ENCODE data around the gene DNASE1.

DNASE1 gene

DNA sequence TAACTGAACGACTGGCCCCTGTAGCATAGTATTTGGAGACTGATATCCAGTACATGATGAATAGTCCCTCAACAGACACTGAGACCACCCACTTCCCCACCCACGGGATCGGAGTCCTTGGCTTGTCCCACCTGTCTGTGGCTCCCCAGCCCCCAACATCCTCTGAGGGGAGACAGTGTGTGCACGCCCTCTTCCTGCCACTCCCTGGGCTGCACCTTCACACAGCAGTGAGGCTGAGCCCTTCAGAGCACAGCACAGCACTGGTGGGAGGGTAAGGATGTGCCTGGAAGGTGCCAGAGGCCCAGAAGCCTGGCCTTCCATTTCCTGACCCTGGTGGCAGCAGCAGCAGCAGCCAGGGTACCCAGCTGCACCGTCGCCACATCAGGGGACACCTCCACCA, 11.0 kb downstream of the DNASE1 start:
- DNase-seq, result peak; percentile 53

DNA sequence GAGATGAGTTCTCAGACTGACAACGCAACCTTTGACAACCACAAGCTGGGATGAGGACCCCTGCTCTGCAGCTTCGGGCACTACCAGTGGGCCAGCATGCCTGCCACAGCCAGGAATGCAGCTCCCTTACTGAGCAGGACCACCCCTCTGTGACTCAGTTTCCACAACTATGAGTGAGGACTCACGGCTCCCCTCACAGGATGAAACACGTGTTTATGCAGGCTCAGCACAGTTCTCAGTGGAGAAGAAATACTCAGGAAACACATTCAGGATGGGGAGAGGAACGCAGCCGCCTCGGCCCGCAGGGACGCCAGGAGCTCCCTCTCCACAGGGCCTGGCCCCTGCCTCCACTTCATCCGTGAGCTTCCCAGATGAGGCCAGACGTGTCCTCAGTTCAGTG, 14.1 kb downstream of the DNASE1 start:
- DNase-seq, result no peak

DNA sequence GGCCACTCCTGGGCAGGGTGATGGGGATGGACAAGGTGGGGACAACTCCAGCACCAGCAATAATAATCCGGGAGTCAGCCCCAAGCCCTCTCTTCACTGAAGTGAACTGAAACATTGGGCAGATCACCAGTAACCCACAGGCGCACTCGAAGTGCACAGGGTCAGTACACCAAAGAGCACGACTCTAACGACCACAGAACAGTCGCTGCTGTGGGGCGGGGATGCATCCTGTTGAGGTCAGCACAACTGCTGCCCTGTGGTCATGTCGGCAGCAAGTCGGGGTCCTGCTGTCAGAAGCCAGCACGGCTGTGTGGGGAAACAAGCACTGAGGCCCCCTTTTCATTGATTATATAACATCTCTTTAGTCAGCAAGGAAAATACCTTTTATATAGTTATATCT, 14.6 kb downstream of the DNASE1 start:
- DNase-seq, result no peak

DNA sequence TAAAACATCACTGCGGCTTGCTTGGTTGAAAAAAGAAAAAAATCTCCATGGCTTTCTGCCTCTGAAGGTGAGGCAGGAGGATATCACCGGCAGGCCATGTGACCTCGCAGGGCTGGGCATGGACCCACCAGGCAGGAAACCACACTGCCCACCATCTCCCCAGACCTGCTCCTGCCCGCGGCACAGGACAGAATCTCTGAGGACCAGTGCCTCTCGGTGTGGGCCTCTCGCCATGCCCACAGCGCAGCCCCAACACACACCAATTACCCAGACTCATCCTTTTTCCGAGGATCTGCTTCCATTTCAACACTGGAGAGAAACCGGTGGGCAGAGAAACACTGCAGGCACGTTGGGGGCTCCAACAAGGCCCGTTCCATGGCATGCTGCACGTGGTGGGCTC, 16.2 kb downstream of the DNASE1 start:
- no peak for DNase-seq

DNA sequence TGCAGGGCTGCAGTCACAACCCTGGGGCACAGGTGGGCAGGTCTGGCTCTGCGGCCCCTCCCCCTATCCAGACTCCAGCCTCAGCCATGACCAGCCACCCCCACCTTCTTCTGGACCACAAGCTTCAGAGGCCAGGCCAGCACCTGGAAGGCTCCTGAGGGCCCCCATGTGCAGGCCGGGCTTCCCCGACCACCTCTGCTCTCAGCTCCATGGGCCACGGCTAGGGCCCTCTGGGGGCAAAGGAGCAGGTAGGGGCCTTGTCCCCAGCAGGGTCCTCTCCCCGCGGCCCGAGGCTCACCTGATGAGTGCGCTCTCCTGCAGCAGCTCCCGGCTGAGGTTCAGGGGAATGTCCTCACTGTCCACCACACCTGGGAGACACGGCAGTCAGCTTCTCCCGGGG, 16.9 kb downstream of the DNASE1 start:
- DNase-seq, result no peak

DNA sequence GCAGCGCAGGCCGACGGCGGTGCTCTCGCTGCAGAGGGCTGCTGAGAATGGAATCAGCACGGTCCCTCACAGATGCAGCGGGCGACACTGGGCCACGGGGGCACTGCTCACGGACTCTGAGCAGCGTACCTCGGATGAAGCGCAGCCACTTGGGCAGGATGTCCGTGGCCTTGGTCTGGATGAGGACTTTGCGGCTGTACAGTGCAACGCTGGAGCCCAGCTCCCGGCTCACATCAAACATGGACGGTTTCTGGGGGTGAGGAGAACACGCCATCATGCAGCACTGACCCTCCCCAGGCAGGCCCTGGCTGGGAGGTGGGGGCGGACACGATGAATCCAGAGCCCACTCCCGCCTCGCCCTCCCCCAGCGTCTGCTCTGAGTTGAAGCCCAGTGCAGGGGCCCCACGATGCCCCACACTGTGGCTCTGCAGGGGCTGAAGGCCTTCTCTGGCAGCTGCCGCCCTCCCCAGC, 18.1 kb downstream of the DNASE1 start:
- DNase-seq, result no peak

DNA sequence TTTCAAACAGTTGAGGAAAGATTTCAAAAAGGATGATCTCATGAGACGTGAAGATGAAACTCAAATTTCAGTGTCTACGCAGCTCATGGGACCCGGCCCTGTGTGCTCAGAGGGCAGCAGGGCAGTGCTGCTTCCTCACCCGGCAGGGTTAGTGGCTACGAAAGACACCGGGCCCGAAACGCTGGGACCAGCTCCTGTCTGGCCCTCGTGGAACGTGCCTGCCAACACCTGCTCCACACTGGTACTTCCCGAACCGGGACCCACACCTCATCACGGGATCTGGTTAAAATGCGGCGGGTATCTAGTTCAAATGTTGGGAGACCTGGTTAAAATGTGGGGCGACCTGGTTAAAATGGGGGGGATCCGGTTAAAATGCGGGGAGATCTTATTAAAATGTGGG, 18.7 kb downstream of the DNASE1 start:
- no peak for DNase-seq

DNA sequence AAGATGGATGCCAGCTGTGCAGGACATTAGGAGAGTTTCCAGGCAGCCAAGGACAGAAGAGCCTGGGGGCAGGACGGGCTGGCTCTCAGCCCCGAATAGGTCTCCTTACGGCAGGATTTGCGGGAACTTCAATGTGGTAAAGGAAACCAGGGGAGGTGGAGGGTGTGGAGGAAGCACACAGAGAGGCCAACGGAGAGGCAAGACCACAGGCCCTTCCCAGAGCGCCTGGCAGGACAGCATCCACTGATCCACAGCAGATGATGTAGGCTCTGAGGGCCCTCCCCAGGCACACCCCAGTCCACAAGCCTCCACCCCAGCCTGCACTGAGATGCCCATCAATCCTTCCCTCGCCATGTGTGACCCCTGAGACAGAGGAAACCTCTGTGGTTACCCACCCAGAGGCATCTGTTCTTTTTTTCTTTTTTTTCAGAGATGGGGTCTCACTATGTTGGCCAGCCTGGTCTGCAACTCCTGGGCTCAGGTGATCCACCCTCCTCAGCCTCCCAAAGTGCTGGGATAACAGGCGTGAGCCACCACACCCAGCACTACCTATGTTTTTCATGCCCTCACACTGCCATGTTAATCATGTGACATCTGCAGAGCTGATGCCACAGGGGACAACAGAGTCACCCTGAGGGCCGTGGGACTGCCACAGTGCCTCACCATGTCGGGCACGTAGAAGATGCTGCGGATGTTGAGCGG, 19.3 kb downstream of the DNASE1 start:
- no peak for DNase-seq

DNA sequence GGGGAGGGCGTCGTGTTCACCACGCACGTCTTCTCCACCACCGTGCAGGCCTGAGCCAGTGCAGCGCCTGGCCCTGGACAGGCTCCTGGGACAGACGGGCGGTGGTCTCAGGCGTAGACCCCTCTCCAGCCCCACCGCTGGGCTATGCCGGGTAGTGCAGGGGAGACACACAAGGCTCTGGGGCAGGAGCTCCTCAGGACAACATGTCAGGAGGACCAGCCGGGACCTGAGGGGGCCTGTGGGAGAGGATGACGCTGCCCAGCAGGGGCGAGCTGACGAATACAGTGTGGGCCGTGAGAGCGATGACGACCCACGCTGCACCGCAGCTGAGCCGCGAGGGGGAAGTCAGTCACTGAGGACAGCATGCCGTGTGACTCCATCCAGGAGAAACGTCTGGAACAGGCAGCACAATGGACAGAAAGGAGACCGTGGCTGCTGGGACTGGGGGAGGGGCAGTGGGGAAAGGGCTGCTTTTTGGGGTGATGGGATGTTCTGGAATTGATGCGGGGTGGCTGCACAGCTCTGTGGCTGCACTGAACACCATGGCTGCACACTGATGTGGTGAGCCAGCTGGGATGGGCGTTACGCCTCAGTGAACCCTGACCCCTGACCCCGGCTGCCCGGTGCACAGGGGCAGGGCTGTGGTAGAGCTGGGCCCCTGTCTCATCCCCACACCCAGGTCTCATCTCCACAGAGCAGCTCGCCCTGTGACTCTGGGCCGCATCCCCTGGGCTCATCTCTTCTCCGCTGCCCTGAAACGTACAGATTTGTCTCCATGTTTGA, 20.2 kb downstream of the DNASE1 start:
- no peak for DNase-seq

DNA sequence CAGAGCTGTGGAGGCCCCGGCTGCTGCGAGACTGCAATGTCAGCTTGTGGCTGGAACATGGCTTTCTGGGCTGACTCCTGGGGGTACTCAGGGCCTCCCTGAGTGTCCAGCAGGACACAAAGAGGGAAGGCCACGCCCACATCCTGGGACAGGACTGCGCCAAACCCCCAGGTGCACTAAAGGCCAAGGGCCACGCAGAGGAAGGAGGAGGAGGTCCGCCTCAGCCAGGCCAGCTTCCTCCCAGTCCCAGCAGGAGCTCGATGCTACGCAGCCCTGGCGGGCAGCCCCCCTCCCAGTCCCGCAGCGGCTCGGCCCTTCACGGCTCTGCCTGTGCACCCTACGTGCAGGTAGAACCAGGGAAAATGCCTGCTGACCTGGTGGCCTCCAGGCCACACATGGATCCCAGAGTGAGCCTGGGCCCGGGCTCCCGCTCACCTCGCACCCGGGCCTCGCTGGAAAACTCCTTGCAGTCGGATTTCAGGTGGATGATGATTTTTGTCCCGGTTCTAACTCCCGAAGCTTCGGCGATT, 21.2 kb downstream of the DNASE1 start:
- DNase-seq, result no peak

DNA sequence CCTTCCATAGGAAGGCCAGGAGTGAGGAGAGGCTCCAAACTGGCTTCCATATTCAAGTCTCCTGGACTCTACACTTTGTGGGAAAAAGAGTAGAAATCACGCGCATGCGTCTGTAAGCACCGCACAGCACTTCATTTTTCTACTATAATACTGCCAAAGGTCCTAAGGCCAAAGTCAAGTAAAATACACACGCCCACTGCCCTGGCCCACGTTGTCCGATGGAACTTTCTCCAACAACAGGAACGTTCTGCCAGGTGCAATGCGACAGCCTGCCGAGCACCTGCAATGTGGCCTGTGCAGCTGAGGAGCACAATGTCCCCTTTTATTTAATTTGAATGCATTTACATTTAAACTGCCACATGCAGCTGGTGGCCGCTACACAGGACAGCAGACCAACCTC, 23.5 kb downstream of the DNASE1 start:
- no peak for DNase-seq

DNA sequence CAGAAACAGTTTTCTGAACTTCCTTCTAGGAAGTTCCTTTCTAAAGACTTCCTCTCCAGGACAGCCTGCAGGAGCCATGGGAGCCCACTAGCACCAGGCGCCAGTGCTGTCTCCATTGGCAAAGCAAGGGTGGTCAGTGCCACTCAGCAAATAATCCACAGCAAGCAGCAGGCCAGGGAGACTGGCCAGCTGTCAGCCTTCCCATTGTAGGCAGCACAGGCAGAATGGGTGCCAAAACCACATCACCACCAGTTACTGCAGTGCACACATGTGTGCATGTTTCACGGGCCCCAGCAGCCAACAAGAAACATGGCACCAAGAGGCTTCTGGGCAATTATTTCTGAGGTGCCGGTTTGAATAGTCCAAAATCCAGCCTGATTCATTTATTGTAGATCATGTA, 26.7 kb downstream of the DNASE1 start:
- no peak for DNase-seq

DNA sequence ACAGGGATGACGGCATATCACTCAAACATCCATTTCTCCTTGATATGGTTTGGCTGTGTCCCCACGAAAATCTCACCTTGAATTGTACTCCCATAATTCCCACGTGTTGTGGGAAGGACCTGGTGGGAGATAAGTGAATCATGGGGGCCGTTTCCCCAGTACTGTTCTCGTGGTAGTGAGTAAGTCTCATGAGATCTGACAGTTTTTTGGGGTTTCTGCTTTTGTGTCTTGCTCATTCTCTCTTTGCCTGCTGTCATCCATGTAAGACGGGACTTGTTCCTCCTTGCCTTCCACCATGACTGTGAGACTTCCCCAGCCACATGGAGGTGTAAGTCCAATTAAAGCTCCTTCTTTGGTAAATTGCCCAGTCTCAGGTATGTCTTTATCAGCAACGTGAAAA, 32.5 kb downstream of the DNASE1 start:
- no peak for DNase-seq

DNA sequence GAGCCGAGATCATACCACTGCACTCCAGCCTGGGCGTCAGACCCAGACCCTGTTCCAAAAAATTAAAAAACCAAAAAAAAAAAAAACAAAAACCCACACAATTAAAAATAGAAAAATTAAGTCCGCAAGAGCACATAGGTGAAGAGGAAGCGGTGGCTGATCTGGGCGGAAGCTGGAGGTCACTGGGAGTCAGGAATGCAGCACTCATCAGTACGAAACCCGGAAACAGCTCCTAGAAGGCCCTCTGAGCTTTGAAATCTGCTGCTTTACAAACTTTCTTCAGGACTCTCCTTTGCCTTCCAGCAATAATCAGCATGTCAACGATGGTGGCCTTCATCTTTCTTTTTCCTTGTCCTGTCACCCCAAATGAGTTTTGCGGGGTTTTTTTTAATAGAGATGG, 33.3 kb downstream of the DNASE1 start:
- no peak for DNase-seq

DNA sequence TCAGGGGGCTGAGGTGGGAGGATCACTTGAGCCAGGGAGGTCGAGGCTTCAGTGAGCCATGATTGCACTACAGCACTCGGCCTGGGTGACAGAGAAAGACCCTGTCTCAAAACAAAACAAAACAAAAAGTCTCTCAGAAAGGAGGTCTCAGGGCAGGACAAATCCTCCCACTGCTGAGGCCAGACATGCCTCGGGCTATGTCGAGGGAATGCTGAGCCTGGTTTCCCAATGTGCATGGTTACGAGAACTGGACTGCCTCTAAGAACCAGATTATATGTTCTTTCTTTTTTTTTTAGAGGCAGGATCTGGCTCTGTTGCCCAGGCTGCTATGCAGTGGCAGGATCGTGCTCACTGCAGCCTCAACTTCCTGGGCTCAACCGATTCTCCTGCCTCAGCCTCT, 35.2 kb downstream of the DNASE1 start:
- DNase-seq, result no peak

DNA sequence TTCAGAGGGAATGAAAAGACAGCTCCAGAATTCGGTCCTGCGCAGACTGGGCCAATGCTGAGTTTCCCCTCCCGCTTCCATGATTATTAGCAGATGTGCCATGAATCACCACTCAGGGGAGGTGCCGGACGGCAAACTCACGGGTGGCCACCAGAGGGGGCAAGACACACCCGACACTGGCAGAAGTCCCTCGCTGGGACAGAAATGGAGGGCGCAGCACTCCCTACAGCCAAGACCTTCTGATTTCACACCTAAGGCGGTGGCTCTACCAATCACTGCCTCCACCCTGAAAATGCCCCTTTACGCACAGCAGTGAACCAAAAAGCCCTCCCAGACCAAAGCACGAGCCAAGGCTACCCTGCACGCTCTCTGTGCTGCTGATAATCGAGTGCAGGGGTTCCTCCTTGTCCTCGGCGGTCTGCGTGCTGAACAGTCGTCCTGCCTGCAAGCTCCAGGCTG, 36.0 kb downstream of the DNASE1 start:
- peak; percentile 82 for DNase-seq

DNA sequence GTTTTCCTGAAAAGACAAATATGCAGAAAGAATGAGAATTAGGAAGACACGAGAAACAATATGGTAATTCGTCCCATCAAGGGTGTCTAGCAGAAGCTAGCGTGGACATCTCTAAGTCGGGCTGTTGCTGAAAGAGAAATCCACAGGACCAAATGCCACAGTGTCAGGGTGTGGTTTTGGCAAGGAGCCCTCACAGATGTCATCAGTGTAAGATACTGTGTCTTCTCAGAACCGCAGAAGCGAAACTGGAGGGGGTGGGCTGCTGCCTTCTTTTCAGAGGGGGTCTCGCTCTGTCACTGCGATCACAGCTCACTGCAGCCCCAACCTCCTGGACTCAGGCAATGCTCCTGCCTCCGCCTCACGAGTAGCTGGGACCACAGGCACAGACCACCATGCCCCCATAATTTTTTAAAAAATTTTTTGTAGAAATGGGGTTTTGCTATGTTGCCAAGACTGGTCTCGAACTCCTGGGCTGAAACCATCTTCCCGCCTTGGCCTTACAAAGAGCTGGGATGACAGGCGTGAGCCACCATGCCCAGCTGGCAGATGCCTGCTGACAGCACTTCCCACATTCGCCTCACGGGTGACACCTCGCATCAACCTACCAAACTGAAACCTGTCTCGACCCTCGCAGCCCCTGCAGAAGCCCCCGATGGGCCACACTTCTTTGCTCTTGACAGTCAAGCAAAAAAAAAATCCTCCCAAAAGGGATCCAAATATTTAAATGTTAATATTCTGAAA, 36.7 kb downstream of the DNASE1 start:
- no peak for DNase-seq

DNA sequence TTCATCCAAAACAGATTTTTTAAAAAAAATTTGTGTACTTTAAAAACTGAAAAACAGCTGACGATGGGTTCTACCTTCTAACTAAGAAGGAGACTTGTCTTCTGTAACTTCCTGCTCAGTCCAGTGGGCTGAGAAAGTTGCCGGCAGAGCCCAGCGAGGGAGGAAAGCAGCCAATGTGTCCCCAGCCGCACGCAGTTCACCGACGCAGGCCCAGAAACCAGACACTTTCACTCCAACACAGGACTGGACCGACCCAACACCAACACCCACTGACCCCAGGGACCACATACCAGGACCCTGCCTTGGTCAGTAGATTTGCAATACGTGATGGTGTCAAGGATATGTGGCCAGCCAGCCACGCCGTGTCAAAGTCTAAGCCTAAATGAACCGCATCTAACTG, 37.3 kb downstream of the DNASE1 start:
- DNase-seq, result no peak

DNA sequence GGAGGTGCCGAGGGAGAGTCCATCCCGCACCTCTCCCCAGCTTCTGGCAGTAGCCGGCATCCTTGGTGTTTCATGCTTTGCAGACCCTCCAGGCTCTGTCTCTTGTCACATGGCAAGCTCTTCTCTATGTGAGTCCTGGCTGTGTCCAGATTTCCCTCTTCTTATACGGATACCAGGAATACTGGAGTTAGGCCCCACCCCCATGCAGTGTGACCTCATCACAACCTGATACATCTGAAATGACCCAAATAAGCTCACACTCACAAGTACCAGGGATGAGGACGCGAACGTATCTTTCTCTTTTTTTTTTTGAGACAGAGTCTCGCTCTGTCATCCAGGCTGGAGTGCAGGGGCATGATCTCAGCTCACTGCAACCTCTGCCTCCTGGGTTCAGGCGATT, 39.6 kb downstream of the DNASE1 start:
- no peak for DNase-seq

DNA sequence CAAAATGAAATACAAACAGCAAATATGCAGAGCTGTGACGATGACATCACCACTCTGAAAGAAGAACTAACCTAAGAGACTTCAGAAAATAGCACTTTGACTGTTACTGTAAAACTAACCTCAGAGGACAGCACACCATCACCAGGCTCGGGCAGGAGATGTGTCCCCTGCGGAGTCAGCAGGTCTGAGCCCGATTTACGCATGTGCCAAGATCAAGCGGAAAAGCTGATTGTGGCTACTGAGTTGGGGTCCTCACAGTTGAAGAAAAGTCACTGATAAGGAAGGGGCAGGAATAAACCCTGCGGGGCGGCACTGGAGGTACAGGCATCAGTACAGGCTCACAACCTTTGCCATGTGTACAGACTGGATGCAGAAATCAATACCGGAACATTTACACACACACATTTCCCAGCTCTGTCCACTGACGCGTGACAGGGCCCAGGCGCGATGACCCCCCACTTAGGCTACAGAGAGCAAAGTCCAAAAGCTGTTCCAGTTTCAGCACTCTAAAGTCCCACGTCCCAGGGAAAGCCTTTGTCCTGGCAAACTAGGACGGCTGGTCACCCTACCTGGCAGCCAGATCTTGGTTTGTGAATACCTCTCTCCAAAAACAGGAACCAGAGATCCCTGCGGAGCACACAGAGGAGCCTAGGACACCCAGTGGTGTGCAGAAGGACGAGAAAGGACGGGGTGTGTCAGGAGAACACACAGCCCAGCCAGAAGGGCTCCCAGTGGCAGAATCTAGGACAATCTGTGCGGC, 41.3 kb downstream of the DNASE1 start:
- no peak for DNase-seq

DNA sequence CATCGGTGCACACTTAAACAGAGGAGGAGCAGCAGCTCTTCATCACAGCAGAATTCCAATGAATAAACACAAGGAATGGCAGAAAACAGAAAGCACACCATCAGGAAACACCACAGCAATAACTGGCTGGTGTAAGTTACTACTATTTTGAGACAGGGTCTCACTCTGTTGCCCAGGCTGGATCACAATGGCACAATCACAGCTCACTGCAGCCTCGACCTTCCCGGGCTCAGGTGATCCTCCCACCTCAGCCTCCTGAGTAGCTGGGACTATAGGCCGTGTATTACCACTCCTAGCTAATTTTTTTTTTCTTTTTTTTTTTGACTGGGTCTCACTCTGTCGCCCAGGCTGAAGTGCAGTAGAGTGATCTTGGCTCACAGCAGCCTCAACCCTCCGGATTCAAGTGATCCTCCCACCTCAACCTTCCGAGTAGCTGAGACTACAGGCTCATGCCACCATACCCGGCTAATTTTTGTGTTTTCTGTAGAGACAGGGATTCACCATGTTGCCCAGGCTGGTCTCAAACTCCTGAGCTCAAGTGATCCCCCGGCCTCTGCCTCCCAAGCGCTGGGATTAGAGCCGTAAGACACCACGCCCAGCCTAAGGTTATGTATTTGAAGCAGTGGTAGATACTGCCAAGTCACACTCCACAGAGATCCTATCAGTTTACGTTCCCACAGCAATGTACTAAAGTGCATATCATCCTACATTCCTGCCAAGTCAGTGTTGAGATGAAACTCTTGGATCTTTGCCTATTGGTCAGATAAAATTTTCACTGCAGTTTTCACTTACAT, 42.1 kb downstream of the DNASE1 start:
- no peak for DNase-seq

DNA sequence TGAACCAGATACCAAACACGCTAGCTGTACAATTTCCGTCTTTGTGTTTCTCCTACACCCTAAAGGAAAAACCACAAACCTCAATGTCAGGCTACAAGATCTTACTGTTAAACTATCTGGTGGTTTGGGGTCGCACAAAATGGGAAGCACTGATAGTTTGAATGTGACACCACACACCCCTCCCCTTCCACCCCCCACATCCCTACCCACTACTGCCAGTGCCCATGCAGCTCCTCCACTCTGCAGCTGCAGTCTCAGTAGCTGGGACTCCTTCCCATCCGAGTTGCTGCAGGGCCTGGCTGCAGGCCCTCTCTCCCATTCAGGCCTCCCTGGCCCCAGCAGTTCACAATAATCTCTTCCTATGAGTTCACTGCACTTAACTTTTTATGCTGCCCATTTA, 44.5 kb downstream of the DNASE1 start:
- DNase-seq, result no peak

All from activated gamma-delta T cell treated with Interleukin-2 at 50 U/mL for 16 hours (primary cell).